ENCODE data around the gene NPFF.

DNA sequence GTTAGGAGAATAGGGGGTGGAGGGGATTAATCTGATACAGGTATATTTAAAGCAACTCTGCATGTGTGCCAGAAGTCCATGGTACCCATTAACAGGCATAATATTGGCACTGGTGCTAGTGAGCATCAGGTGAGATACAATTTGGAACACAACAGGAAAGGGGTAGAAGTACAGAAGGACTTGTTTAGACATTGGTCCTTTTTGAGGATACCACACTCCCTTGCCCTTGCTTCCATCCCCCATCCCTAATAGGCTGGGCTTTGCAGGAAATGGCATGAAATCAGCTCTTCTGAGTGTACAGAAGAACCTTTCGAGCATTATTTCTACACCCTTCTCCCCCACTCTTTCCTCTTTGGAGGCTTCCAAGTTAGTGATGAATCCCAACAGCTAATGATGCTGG lies 39.0 kb downstream of the NPFF start:
- TF ChIP-seq, protein P1, sequence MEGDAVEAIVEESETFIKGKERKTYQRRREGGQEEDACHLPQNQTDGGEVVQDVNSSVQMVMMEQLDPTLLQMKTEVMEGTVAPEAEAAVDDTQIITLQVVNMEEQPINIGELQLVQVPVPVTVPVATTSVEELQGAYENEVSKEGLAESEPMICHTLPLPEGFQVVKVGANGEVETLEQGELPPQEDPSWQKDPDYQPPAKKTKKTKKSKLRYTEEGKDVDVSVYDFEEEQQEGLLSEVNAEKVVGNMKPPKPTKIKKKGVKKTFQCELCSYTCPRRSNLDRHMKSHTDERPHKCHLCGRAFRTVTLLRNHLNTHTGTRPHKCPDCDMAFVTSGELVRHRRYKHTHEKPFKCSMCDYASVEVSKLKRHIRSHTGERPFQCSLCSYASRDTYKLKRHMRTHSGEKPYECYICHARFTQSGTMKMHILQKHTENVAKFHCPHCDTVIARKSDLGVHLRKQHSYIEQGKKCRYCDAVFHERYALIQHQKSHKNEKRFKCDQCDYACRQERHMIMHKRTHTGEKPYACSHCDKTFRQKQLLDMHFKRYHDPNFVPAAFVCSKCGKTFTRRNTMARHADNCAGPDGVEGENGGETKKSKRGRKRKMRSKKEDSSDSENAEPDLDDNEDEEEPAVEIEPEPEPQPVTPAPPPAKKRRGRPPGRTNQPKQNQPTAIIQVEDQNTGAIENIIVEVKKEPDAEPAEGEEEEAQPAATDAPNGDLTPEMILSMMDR (IDR thresholded peaks at IDR 0.05), result no peak
- no peak for TF ChIP-seq POLR2AphosphoS5 (IDR thresholded peaks at IDR 0.05; ENCODE audit: insufficient read depth in 1 of 2, low read depth in 1 of 2)
